ENCODE data around the gene TMA7B.

Gene TMA7B

DNA sequence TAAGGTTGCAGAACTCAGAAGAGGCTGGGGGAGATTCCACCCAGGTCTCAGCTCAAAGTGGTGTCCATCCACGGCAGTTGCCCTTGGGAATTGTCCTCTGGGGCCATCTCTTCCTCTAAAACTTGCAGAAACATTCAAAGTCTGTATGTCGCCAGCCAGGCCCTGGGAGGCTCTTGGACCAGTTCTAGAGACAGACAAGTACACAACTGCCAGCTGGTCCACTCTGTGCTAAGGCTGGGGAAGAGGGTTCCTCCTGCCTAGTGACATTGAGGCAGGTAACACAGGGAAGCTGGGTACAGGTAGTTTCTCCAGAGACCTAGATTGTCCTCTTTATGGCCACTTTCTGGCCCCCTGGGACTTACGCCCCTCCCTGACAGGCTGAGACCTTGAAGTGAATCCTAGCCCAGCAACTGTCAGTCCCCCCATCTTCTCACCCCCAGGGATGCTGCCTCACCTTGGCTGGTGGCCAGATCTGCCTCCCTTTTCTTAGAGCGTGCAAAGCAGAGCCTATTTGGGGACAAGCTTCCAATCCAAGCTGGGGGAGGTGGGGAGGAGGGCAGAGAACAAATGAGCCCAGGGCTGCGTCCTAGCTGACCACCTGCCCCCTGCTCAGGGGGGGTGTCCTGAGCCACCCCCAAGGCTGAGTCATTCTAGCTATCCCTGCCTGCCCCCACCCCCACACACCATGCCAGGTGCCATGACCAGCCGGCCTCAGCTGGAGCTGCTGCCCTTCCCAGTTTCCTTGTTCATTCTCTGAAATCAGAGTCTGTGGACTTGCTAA, 42.9 kb downstream of the TMA7B start:
- Mint-ChIP-seq H3K27ac (no peak overlapping the region), H3K27me3 (peaks cover 15% of the 10 kb centered on the region), H3K4me1 (peaks cover 2% of the 10 kb centered on the region), H3K36me3 (ENCODE audit: low read depth) (no peaks in the 10 kb centered on the region), H3K4me3 (no peak overlapping the region), H3K9me3 (no peaks in the 10 kb centered on the region)
- DNase-seq, result no peak
- ATAC-seq, result no peak

DNA sequence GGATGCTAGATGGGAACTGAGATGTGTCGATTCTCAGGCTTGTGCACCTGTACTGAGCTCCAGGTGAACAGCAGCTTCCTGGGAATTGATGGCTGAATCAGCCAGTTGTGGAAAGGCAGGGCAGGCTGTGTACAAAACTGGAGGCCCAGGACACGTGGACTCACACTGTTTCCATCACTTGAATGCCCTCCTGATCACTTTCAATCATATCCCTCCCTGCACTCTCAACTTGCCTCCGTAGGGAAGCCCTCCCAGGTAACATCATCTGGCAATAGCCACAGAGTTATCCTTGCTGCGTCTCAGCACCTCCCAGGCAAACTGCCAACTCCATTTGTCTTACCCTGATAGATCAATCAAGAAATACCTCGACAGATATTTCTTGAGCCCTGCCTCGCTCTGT, 44.6 kb downstream of the TMA7B start:
- Mint-ChIP-seq H3K36me3 (ENCODE audit: low read depth) (no peaks in the 10 kb centered on the region), H3K4me1 (peaks cover 9% of the 10 kb centered on the region), H3K9me3 (no peaks in the 10 kb centered on the region), H3K27ac (no peak overlapping the region), H3K4me3 (no peak overlapping the region), H3K27me3 (peaks cover 22% of the 10 kb centered on the region)
- DNase-seq (no peak), ATAC-seq (no peak)

DNA sequence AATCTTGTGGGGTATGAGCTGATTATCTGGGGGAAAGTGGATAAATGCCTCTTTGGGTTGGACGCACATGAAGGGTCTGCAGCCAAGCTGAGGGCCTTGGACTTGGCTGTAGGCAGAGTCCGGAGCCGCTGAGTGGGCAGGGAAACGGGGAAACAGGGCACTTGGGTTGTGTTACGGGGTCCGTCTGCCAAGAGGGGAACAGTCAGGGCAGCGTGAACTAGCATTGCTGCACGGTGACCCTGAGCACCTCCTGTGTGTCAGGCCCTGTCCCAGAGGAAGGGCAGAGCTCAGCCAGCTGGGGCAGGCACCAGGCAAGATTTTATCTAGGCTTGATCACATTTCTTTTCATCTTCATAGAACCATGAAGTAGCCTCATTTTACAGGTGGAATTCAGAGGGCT, 46.4 kb downstream of the TMA7B start:
- no peak for DNase-seq
- Mint-ChIP-seq H3K36me3 (ENCODE audit: low read depth) (no peaks in the 10 kb centered on the region), H3K9me3 (no peaks in the 10 kb centered on the region), H3K4me1 (peaks cover 12% of the 10 kb centered on the region), H3K4me3 (no peak overlapping the region), H3K27me3 (peaks cover 29% of the 10 kb centered on the region), H3K27ac (no peak overlapping the region)
- ATAC-seq, result no peak

DNA sequence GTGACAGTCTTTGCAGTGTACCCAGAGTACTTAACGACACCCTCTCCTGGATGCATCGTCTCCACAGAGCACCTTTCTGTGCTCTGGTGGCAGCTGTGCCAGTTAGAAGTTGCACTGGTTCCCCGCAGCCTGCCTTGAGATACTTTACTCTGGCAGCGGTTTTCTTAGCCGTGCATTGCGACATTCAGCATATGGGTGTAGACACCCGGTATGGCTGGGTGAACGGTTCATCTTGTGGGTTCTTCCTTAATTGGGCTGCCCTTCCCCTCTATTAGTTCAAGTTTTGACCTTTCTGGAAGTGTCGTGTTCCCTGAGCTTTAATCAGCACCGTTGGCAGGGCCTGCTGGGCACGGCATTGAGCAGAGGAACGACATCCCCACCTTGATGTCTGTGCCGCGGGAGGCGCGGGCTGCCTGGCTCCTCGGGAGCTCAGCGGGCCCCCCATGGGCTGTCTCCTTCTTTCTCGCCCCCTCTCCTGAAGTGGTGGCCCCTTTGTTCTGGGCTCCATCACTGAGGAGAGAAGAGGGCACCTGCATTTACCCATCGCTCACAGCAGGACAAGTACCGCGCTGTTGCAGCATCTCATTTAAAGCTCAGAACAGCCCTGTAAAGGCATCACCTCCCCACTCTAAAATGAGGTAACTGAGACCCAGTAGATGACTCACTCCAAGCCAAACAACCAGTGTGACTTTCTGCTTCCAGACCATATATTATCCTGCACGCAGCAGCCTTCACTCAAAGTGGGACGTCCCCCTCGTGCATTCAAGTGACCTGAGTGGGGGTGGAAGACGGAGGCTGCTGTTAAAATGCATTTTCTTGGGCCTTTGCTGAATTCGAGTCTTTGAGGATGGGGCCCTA, 47.9 kb downstream of the TMA7B start:
- no peak overlapping the region for H3K27ac Mint-ChIP-seq
- peaks cover 12% of the 10 kb centered on the region for H3K4me1 Mint-ChIP-seq
- H3K27me3 Mint-ChIP-seq, result peaks cover 27% of the 10 kb centered on the region
- no peak overlapping the region for H3K4me3 Mint-ChIP-seq
- ATAC-seq (peak; percentile 47), DNase-seq (no peak)
- no peaks in the 10 kb centered on the region for H3K36me3 Mint-ChIP-seq (ENCODE audit: low read depth)
- H3K9me3 Mint-ChIP-seq, result no peaks in the 10 kb centered on the region

DNA sequence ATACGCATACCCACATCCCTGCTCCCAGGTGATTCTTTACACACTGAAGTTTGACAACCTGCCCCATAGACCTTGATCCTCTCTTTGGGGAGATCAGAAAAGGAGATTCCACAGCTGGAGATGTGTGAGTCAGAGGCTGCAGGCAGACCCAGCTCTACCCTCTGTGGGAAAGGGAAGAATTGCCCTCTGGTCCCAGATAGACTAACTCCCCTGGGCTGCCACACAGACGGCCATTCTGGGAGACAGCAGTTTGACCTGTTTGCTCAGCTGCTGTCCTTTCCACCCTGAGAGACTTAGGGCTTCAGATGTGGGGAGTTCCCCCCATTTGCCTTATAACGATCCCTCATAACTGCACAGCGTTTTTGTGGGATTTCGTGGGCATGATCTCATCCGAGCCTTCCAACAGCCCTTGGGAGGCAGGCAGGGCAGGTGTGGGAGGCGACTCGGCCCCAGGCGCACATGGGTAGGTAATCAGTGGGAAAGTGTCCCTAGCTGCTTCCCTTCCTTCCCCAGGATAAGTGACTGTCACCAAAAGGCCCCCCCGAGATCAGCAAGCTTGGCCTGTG, 48.6 kb downstream of the TMA7B start:
- no peaks in the 10 kb centered on the region for H3K9me3 Mint-ChIP-seq
- no peak overlapping the region for H3K27ac Mint-ChIP-seq
- H3K4me3 Mint-ChIP-seq, result no peak overlapping the region
- peaks cover 12% of the 10 kb centered on the region for H3K4me1 Mint-ChIP-seq
- DNase-seq, result no peak
- H3K36me3 Mint-ChIP-seq (ENCODE audit: low read depth), result no peaks in the 10 kb centered on the region
- no peak for ATAC-seq
- H3K27me3 Mint-ChIP-seq, result peaks cover 27% of the 10 kb centered on the region

DNA sequence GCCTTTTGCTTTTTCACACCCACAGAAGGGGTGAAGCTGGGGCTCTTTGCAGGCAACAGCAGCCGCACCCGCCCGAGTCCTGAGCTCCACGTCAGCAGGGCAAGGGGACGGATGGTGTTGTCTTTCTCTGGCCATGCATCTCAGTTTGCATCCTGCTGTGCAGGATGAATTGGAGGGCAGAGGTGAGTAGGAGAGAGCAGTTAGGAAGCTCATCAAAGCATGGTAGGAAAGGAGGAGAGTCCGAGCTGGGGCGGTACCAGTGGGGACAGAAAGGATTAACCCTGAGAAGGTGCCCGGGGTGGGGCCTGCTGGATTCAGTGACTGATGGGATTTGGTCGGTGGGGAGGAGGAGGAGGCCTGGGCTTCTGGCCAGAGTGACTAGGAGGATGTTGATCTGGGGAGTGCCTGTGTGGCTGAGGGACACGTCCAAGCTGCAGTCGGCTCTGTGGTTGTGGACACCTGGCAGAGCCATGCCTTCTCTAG, 49.1 kb downstream of the TMA7B start:
- Mint-ChIP-seq H3K4me3 (peak overlapping the region; percentile 34), H3K9me3 (no peaks in the 10 kb centered on the region), H3K27ac (peak overlapping the region; percentile 54), H3K27me3 (peaks cover 27% of the 10 kb centered on the region), H3K4me1 (peaks cover 12% of the 10 kb centered on the region), H3K36me3 (ENCODE audit: low read depth) (no peaks in the 10 kb centered on the region)
- DNase-seq (no peak), ATAC-seq (no peak)

DNA sequence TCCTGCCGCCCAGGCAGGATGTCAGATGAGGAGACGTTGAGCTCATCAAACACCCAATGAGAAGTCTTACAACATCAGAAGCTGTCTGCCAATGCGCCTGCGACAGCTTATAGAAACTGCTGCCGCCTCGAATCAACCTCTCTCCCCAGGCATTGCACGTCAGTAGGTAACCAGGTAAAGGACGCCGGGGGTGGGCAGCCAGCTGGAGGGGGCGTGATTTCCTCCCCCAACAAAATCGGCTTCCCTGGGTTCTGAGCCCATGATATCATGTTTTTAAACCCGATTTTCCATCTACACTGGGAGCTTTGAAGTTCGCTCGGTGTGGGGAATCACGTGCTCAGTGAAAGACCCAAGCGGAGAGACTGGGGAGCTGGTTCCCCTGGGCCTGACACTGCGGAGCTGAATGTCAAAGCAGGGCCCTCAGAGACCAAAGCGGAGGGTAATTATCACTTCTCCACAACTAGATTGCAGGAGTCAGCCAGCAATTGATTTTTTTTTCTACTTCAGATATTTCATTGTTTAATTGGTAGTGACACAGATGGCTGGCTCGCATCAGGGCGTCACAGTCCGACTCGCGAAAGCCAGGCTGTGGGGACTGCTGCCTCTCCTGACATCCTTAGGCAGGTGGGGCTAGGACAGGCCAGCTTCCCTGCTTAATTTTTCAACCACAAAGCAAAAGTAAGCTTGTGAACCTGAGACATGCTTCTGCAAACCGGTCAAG, 49.9 kb downstream of the TMA7B start:
- peak overlapping the region; percentile 54 for H3K27ac Mint-ChIP-seq
- no peaks in the 10 kb centered on the region for H3K36me3 Mint-ChIP-seq (ENCODE audit: low read depth)
- peaks cover 27% of the 10 kb centered on the region for H3K27me3 Mint-ChIP-seq
- H3K9me3 Mint-ChIP-seq, result no peaks in the 10 kb centered on the region
- H3K4me1 Mint-ChIP-seq, result peaks cover 12% of the 10 kb centered on the region
- DNase-seq (peak; percentile 25), ATAC-seq (peak; percentile 54)
- H3K4me3 Mint-ChIP-seq, result peak overlapping the region; percentile 34

DNA sequence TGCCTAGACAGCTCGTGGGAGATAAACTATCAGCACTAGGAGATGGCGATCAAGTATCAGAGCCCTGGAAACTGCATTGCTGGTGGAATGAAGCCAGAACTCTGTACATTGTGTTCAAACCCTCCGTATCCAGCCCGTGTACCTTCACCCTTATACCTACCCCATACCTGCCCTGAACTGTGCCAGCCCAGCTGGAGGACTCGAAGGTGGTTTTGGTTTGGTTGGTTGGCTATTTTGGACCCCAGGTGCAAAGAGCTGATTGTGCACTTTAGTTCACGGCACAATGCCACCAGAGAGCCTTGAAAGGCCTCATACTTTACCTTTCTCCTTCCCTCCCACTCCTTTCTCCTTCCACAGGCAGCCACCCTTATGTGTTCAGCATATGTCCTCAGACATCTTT, 50.5 kb downstream of the TMA7B start:
- ATAC-seq (no peak), DNase-seq (no peak)
- Mint-ChIP-seq H3K9me3 (no peaks in the 10 kb centered on the region), H3K27ac (no peak overlapping the region), H3K4me3 (no peak overlapping the region), H3K4me1 (peaks cover 12% of the 10 kb centered on the region), H3K36me3 (ENCODE audit: low read depth) (no peaks in the 10 kb centered on the region), H3K27me3 (peaks cover 27% of the 10 kb centered on the region)

Measured in activated naive CD8-positive, alpha-beta T cell treated with anti-CD3 and anti-CD28 coated beads, Interleukin-2, amount 50 U/mL, for 24 hours (primary cell).